GM18867 (cell line): ENCODE measurements around the gene SMS.
"Not testable (repeated sequence)": the region's sequence is repeated elsewhere in the genome, so short reads cannot be mapped to it uniquely, and the experiment has no call there.

Experiments used
- ATAC-seq: cut with Tn5 transposase; IDR thresholded peaks from one replicate; pipeline ENCODE4 v1.9.1; 2021; ENCODE audit warnings: mild to moderate bottlenecking, moderate library complexity; ENCODE audit not compliant: unreplicated experiment

Gene SMS

DNA sequence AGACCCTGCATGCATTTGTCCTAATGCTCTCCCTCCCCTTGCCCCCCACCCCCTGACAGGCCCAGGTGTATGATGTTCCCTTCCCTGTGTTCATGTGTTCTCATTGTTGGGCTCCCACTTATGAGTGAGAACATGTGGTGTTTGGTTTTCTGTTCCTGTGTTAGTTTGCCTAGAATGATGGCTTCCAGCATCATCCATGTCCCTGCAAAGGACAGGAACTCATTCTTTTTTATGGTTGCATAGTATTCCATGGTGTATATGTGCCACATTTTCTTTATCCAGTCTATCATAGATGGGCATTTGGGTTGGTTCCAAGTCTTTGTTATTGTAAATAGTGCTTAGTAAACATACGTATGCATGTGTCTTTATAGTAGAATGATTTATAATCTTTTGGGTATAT lies 10.0 kb downstream of the SMS start:
- ATAC-seq = not testable (repeated sequence)

GRCh38 chrX:21952624-21953023 lies 12.1 kb downstream of the SMS start:
- ATAC-seq = no peak

GRCh38 chrX:21953195-21953830 lies 12.8 kb downstream of the SMS start:
- ATAC-seq = not testable (repeated sequence)

- ATAC-seq = no peak
Measured at GRCh38 chrX:21955403-21956189, 15.1 kb downstream of the SMS start.

DNA sequence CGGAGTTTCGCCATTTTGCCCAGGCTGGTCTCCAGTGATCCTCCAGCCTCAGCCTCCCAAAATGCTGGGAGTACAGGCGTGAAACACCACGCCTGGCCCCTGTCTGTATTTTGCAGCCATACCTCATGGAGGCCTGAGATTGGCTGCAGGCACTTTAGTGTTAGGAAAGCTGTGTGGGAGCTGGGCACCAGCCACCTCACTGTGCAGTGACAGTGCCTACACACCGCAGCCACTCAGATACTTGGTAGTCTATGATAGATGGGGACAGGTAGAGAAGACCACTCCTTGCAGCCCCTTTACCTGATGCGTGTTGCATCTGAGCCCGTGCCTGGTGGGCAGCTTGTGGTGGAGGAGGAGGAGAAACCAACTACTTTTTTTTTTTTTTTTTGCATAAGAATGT lies 16.3 kb downstream of the SMS start:
- ATAC-seq = no peak

DNA sequence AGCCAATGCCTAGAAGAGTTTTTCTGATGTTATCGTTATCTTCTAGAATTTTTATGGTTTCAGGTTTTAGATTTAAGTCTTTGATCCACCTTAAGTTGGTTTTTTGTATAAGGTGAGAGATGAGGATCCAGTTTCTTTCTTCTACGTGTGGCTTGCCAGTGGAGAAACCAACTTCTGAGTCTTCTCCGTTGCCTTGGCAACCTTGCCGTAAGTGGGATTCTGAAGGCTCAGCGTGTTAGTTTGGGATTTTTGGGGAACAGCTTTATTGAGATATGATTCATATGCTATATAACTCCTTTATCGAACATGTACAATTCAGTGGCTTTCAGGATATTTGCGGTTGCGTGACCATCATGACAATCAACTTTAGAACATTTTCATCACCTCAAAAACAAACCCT lies 17.7 kb downstream of the SMS start:
- no peak for ATAC-seq

DNA sequence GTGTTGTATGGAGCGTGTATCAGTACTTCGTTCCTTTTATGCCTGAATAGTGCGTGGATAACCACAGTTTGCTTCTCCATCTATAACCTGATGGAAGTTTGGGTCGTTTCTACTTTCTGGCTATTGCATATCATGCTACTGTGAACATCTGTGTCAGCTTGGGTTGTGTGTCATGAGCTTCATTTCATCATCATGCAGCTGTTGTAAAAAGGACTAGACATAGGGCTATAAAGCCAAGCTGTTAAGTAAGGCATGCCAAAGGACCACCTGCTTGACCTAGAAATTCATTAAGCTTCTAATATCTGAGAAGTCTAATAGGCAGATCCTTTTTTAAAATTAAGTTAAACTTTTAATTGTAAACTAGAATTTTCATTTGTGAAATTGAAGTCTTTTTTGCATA lies 18.4 kb downstream of the SMS start:
- no peak for ATAC-seq

- ATAC-seq = peak; percentile 38
Measured at GRCh38 chrX:21959362-21960051, 19.0 kb downstream of the SMS start.

- ATAC-seq = no peak
Measured at GRCh38 chrX:21960569-21961541, 20.3 kb downstream of the SMS start.

DNA sequence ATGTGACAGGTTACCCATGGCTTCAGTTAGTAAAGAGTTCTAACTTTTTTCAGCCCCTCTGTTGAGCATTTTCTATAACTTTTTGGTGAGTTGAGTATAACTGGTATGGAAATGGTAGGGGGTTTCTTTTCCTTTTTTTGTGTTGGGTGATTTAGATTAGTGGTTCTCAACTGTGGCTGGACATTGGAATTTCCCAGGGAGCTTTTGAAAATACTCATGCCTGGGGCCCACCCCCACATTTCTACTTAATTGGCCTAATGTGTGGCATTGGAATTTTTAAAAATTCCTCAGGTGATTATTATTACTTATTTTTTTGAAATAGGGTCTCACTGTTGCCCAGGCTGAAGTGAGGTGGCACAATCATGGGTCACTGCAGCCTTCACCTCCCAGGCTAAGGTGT lies 21.9 kb downstream of the SMS start:
- ATAC-seq = no peak

- no peak for ATAC-seq
Measured at GRCh38 chrX:21963269-21963668, 22.8 kb downstream of the SMS start.

DNA sequence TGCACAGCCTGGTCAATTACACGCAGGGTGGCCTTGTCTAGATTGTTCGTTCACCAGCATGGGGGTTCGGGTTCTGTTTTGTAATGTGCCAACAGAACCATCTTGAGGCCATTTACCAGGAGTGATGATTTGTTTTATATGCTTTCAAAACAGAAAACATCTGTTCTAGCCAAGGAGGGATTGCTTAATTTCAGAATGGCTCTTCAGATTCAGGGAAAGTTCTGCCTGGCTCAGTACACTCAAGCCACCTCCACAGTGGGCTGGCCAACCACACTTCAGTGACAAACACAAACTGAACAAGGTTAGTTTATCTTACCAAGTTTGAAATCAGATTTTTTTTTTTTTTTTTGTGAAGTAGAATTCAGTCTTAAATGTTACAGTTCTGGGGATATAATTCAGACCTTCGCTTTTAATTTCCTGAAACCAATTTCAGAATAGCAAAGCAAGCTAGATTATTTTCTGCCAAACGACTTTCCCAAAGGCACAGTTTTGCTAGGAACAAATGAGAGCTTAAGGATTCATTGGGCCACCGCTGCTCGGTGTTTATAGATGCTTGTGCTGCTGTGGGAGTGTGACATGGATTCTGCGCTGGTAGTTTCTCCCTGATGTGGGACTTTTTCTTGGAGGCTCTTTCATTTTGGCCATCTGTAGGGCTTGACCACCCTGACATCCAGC lies 23.4 kb downstream of the SMS start:
- no peak for ATAC-seq

DNA sequence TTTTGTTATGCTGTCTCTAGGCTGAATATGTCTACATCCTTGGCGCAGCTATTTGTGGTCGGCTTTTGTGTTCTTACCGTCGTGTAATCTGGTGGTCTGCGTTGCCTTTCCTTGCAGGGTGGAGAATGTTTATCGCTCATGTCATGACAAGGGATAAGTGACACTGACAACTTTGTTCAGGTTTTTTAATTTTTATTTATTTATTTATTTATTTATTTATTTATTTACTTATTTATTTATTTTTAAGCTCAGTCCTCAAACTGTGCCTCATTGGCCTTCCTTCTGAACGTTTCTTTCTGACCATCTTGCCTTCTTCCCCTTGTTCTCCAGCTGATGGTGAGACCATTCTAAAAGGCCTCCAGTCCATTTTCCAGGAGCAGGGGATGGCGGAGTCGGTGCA lies 26.4 kb downstream of the SMS start:
- no peak for ATAC-seq

- no peak for ATAC-seq
Measured at GRCh38 chrX:21968333-21968732, 27.8 kb downstream of the SMS start.

DNA sequence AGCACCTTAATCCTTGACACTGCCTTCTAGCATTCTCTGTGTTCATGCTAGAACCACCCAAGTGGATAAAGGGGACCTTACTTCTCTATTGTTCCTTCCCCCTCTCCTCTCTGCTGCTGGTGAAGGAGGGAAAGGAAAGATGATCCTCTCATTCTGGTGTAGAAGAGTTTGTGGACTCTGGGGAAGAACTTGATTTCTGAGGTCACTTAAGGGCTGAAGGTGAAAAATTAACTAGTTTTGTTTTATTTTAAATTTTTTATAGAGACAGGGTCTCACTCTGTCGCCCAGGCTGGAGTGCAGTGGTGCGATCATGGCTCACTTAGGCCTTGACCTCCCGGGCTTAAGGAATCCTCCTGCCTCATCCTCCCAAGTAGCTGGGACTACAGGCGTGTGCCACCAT lies 29.8 kb downstream of the SMS start:
- no peak for ATAC-seq

- no peak for ATAC-seq
Measured at GRCh38 chrX:21972046-21972445, 31.5 kb downstream of the SMS start.

DNA sequence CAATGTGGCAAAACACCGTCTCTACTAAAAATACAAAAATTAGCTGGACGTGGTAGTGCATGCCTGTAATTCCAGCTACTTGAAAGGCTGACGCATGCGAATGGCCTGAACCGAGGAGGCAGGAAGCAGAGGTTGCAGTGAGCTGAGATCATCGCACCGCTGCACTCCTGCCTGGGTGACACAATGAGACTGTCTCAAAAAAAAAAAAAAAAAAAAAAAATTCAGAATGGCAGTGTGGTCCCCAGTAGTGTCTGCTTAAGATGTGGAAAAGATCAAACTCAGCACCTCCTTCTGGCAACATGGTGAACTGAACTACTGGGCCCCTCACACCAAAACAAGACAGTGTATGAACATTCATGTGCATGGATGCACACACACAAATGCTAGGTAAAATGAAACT lies 32.2 kb downstream of the SMS start:
- no peak for ATAC-seq

DNA sequence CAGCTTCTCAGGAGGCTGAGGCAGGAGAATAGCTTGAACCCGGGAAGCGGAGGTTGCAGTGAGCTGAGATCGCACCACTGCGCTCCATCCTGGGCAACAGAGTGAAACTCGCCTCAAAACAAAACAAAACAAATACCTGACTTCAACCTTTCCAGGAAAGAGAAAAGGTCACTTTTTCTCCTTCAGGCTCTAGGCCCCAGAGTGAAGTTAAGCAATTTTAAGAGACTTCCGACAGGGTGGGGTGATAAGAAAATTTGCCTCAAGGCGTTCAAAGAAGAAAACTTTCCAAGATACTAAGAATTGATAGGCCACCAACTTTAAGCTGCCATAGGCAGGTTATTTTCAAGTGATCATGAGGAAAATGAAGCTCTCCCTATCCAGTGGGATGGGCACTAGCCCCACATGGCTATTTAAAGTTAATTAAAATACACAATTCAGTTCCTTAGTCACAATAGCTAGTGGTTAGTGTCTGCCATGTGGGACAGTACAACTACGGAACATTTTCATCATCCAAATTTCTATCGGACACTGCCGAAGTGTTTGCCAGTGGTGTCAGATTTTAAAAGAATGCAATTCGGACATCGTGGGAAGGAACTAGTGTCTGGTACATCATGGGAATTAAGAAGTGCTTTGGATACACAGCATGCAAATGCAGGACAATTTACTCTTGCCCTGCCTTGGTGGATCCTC lies 33.0 kb downstream of the SMS start:
- no peak for ATAC-seq

GRCh38 chrX:21974011-21974385 lies 33.5 kb downstream of the SMS start:
- peak; percentile 89 for ATAC-seq

GRCh38 chrX:21975242-21975641 lies 34.7 kb downstream of the SMS start:
- no peak for ATAC-seq
